Endothelial cell (in vitro differentiated cells): ENCODE measurements around the gene CUX1. TPM values are rescaled to one million over a fixed set of nuclear protein-coding genes. Genes with fewer than 3 reads are reported as not detected.

ENCODE experiments used
- DNase-seq: peaks from one replicate; pipeline ENCODE4 v3.0.0; 2021; ENCODE audit warnings: low spot score
- H3K27ac Mint-ChIP-seq: one replicate; pipeline ENCODE4 v1.8.0; 2021; ENCODE audit warnings: mixed read lengths, inconsistent platforms; ENCODE audit not compliant: unreplicated experiment
- H3K27me3 Mint-ChIP-seq: one replicate; pipeline ENCODE4 v1.8.0; 2021; ENCODE audit warnings: mild to moderate bottlenecking, moderate library complexity, mixed read lengths, inconsistent platforms; ENCODE audit not compliant: unreplicated experiment
- H3K36me3 Mint-ChIP-seq: one replicate; pipeline ENCODE4 v1.8.0; 2021; ENCODE audit warnings: mild to moderate bottlenecking, low read depth, mixed read lengths, inconsistent platforms; ENCODE audit not compliant: unreplicated experiment
- H3K4me1 Mint-ChIP-seq: one replicate; pipeline ENCODE4 v1.8.0; 2021; ENCODE audit warnings: mild to moderate bottlenecking, mixed read lengths, inconsistent platforms; ENCODE audit not compliant: unreplicated experiment
- H3K4me3 Mint-ChIP-seq: one replicate; pipeline ENCODE4 v1.8.0; 2021; ENCODE audit warnings: mild to moderate bottlenecking, mixed read lengths, inconsistent platforms; ENCODE audit not compliant: unreplicated experiment
- H3K9me3 Mint-ChIP-seq: one replicate; pipeline ENCODE4 v1.8.0; 2021; ENCODE audit warnings: mixed read lengths, inconsistent platforms; ENCODE audit not compliant: unreplicated experiment
- total RNA-seq: library from RNA; stranded (reverse); fragmentation: NEBNext Ultra II Directional; extraction: Animal tissue kit (Norgen Biotek cat#: 25700); gene quantifications from one replicate; pipeline ENCODE4 v1.2.1, GENCODE V29; 2021; ENCODE audit not compliant: unreplicated experiment
- TF ChIP-seq, protein P1 (sequence below): fragments of 200-600 bp; sonication (generic); IDR thresholded peaks from one replicate; pipeline ENCODE4 v1.5.0; 2021; ENCODE audit warnings: antibody characterized with exemption; ENCODE audit not compliant: unreplicated experiment

Gene CUX1
- total RNA-seq, 1 donor from 2014 or later: 43.7 TPM

DNA sequence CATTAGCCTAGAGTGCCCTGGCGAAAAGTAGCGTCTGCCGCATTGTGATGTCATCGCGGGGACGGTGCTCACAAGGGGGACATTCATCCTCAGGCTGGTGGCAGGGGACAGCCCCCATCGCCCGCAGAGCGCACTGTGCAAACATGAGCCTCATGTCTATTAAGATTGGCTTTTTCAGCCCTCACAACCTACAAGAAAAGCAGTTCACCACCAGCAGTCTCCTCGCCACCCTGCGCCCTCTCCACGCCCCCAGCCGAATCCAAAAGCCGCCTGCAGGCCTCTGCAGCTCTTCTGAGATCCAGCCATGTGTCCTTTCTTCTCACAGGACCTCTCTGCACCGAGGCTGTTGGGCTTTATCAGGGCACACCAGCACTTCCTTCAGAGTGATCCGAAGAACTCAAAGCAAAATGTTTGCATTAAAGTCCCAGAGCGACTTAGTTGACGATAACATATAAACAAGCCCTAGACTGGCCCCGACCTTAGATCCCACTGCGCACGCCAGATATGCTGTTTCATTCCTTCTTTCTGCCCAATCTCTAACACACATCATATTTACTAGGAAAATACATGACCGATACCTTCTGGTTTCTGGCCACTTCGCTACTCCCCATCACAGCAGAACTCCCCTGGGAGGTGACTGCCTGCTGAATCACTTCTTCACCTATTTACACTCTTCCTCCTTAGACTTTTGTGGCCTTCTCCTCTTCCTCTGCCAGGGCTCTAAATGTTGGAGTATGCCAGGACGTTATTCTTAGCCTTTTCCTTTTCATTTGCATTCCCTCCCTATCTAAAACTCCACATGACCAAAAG lies 263.2 kb downstream of the CUX1 start:
- no peak overlapping the region for H3K4me3 Mint-ChIP-seq
- DNase-seq: peak; percentile 8
- TF ChIP-seq, protein P1, sequence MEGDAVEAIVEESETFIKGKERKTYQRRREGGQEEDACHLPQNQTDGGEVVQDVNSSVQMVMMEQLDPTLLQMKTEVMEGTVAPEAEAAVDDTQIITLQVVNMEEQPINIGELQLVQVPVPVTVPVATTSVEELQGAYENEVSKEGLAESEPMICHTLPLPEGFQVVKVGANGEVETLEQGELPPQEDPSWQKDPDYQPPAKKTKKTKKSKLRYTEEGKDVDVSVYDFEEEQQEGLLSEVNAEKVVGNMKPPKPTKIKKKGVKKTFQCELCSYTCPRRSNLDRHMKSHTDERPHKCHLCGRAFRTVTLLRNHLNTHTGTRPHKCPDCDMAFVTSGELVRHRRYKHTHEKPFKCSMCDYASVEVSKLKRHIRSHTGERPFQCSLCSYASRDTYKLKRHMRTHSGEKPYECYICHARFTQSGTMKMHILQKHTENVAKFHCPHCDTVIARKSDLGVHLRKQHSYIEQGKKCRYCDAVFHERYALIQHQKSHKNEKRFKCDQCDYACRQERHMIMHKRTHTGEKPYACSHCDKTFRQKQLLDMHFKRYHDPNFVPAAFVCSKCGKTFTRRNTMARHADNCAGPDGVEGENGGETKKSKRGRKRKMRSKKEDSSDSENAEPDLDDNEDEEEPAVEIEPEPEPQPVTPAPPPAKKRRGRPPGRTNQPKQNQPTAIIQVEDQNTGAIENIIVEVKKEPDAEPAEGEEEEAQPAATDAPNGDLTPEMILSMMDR: no peak
- peaks cover 31% of the 10 kb centered on the region for H3K4me1 Mint-ChIP-seq
- no peaks in the 10 kb centered on the region for H3K9me3 Mint-ChIP-seq
- H3K36me3 Mint-ChIP-seq: peaks cover 29% of the 10 kb centered on the region
- peaks cover 5% of the 10 kb centered on the region for H3K27me3 Mint-ChIP-seq
- H3K27ac Mint-ChIP-seq: peak overlapping the region; percentile 3

DNA sequence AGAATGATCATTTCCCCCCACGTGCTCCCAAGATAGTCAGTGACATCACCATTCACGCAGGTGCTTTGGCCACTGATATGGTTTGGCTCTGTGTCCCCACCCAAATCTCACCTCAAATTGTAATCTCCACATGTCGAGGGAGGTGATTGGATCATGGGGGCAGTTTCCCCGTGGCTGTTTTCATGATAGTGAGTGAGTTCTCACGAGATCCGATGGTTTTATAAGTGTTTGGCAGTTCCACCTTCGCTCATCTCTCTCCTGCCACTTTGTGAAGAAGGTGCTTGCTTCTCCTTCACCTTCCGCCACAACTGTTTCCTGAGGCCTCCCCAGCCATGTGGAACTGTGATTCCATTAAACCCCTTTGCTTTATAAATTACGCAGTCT lies 263.8 kb downstream of the CUX1 start:
- Mint-ChIP-seq H3K27me3 (peaks cover 5% of the 10 kb centered on the region), H3K4me1 (peaks cover 31% of the 10 kb centered on the region), H3K9me3 (no peaks in the 10 kb centered on the region), H3K27ac (peak overlapping the region; percentile 3), H3K36me3 (peaks cover 29% of the 10 kb centered on the region), H3K4me3 (no peak overlapping the region)
- TF ChIP-seq, protein P1: no peak
- DNase-seq: no peak

DNA sequence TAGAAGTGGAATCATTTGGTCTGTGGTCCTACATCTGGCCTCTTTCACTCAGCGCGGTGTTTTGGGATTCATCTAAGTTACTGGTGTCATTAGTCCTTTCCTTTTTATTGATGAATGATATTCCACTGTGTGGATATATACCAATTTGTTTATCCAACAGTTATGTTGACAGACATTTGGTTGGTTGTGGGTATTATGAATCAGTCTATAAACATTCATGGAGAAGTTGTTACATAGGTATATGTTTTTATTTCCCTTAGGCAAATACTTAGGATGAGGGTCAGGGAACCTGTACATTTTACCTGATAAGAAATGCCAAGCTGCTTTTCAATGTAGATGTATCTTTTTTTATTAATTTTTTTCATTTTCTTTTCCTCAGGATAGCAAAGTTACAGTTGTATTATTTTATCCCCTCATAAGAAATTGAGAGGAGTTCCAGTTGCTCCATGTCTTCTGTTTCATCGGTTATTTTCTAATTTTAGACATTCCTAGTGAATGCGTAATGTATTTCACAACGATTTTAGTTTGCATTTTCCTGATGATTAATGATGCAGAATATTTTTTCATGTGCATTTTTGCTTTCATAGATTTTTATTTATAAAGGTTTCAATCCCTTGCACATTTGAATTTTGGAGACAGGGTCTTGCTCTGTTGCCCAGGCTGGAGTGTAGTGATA lies 265.4 kb downstream of the CUX1 start:
- no peak for DNase-seq
- Mint-ChIP-seq H3K27ac (no peak overlapping the region), H3K4me3 (peak overlapping the region; percentile 12), H3K4me1 (peaks cover 23% of the 10 kb centered on the region), H3K36me3 (peaks cover 26% of the 10 kb centered on the region), H3K27me3 (peaks cover 5% of the 10 kb centered on the region), H3K9me3 (no peaks in the 10 kb centered on the region)
- TF ChIP-seq, protein P1: no peak

DNA sequence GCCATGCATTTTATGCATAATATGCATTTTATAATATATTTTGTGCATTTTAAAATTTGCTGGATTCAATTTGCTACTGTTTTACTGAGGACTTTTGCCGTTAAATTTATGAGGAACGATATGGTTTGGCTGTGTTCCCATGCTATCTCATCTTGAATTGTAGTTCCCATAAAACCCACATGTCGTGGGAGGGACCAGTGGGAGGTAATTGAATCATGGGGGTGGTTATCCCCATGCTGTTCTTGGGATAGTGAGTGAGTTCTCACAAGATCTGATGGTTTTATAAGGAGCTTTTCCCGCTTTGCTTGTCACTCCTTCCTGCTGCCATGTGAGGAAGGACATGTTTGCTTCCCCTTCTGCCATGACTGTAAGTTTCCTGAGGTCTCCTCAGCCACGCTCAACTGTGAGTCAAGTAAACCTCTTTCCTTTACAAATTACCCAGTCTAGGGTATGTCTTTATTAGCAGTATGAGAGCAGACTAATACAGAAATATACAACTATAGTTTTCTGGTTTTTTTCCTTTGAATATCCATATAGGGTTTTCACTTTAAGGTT lies 267.9 kb downstream of the CUX1 start:
- Mint-ChIP-seq H3K4me1 (peaks cover 20% of the 10 kb centered on the region), H3K27me3 (peaks cover 5% of the 10 kb centered on the region), H3K36me3 (peaks cover 28% of the 10 kb centered on the region), H3K9me3 (no peaks in the 10 kb centered on the region), H3K4me3 (no peak overlapping the region), H3K27ac (no peak overlapping the region)
- no peak for DNase-seq
- TF ChIP-seq, protein P1: no peak
